ENCODE results near the gene CASK.

GRCh38 chrX:41705680-41706374 lies 217.5 kb downstream of the CASK start:
- TF ChIP-seq POLR2A (IDR thresholded peaks at IDR 0.05; ENCODE audit: low read depth) (no peak), CTCF (IDR thresholded peaks at IDR 0.05) (no peak), POLR2AphosphoS5 (IDR thresholded peaks at IDR 0.05) (no peak), EP300 (IDR thresholded peaks at IDR 0.05) (no peak)
